D341Med (cell line): ENCODE results near the gene EDN1.
"Not testable (repeated sequence)": the region's sequence is repeated elsewhere in the genome, so short reads cannot be mapped to it uniquely, and the experiment has no call there.

Experiments
- DNase-seq: peaks from one replicate; pipeline ENCODE4 v3.0.0; 2012; ENCODE audit warnings: low spot score

The EDN1 gene

DNA sequence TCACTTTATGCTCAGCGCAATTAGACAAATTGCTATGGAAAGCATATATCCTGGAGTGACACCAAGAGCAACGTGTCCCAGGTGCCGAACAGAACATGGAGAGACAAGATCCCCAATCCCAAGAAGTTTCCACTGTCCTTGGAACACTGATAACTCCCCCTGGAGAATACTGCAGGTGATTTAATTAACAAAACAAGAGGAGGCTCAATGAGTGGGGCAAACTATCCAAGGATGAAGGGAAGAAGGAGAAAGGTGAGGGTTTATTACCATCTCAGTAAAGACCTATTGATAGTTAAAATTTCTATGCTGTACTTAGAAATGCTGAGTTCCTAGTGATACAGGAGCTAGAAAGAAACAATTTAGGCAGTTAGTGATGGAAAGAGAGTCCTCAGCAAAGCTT is 35.7 kb downstream of the EDN1 start:
- no peak for DNase-seq

DNA sequence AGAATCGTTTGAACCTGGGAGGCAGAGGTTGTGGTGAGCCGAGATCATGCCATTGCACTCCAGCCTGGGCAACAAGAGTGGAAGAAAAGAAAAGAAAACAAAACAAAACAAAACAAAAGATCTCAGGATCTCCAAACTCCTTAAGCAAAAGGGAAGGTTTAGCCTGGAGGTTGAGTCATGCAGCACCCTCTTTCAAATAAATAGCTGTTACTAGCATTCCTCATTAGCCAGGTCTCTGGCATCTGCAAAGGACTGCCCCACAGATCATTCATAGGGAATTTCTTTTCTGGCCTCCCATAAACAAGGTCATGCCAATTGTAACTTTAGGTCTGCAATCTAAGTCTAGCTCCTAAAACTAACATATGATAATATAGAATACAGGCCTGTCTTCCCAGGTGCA is 37.2 kb downstream of the EDN1 start:
- DNase-seq, result no peak

DNA sequence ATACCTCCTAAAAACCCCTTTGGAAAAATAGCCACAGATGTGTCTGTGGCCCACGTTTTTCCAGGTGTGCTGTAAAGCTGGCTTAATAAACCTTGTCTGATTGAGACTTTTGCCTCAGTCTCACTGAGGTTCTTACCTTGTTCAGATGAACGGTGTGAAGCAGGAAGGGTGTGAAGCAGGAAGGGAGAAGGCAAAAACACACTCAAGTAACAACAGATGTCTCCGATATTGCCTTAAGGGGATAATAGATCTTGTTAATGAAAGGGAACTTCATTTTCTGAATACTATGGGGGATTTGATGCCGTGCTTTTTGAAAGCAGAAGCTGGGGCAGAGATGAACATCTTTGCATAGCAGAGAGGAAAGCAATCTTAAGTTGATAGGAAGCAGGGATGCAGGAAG is 37.8 kb downstream of the EDN1 start:
- DNase-seq, result no peak

GRCh38 chr6:12328701-12329100 is 38.5 kb downstream of the EDN1 start:
- DNase-seq, result no peak

DNA sequence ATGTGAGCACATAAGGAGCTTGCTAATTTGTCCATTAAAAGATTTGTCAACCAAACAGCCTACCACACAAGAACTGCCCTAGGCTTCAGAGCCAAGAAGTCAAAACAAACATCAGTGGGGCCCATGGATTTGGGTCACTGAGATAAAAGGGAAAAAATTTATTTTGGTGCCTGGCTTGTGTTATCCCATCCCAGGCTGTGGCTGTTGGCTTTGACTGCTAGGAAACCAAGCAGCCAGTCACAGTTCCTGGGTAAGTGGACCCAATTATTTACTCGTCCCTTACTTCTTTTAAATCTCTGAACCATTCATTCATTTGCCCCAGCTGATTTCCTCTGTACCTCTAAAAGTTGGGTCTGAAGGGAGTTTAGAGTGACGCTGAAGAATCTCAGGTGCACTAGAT is 41.3 kb downstream of the EDN1 start:
- DNase-seq, result no peak

DNA sequence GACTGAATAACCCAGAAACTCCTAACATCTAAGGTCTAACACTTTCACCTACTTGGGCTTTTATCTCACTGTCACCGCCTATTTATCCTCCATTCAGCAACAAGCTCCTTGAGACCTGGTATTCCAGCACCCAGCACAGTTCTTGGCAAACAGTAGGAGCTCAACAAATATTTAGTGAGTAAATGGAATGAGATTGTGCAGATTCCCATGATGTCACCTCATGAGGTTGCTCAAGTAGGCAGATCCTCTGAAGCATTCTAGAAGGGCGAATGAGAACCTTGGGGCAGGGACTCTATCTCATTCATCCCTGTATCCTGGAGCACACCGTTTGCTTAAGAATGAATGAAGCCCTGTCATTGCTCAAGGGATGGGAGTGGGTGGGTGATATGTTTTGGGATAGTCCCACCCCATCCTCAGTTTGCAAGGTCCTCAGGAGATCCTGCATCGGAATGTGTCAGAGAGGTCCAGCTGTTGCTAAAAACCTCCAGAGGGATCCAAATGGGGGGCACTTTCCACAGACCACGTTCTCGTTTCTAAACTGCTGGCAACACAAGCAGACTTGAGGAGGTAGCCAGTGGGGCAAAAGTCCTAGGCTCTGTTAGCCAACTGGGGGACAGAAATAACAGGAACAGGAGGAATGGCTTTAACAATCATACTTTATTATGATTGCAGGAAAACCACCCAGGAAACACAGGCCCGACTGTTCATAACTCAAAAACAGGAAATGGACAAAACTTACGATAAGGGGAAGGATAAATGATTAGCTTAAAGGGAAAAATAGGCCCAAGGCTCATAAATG is 42.0 kb downstream of the EDN1 start:
- no peak for DNase-seq

DNA sequence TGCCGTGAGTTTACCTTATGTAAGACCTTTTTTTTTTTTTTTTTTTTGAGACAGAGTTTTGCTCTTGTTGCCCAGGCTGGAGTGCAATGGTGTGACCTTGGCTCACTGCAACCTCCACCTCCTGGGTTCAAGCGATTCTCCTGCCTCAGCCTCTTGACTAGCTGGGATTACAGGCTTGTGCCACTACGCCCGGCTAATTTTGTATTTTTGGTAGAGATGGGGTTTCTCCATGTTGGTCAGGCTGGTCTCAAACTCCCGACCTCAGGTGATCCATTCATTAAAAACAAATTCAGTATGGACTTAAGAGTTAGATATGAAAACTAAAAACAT is 42.6 kb downstream of the EDN1 start:
- DNase-seq, result not testable (repeated sequence)

- no peak for DNase-seq
These were observed 43.0 kb downstream of the EDN1 start for GRCh38 chr6:12333128-12333527.

DNA sequence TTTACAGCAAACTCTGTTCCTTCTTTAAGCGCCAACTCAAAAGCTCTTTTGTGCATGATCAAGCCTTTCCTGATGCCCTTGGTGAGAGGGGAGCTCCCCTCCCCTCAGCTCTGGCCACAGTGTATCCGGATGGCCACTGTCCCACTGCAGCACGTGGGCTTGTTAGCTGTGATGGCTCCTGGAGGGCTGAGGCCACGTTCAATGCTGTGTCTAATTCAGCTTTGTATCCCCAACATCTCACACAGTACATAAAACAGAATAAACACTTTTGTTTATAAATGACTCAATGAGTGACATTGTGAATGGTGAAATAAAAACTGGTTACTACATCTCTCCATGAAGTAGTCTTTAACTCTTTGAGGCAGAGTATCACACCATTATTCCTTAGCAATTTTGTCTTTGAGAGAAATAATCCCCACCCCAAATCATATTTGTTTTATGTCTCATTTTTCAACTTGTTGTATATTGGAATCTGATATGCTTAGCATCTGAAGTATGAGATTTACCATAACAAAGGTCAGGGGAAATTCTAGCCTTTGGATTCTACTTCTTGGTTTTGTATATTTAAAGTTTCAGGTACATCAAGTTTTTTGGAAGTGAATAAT is 44.5 kb downstream of the EDN1 start:
- no peak for DNase-seq

- no peak for DNase-seq
These were observed 45.0 kb downstream of the EDN1 start for GRCh38 chr6:12335131-12335527.

- DNase-seq, result no peak
These were observed 45.6 kb downstream of the EDN1 start for GRCh38 chr6:12335717-12336116.

- no peak for DNase-seq
These were observed 46.2 kb downstream of the EDN1 start for GRCh38 chr6:12336121-12336971.

DNA sequence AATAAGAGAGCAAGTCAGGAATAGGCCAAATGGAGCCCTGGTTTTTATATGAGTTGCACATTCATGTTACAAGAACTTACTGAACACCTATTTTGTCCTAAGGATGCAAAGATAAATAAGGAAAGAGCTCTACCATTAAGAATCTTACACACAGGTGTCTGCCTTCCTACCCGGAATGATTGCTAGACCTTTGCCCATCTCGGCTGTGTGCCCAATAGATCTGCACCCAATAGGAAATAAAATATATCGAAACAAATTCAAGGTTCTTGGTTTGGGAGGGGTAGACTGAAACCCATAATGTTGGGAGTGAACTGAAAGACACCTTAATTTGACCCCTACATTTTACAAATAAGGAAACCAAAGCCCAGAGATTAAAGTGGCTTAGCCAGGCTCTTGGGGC is 48.9 kb downstream of the EDN1 start:
- DNase-seq, result no peak

DNA sequence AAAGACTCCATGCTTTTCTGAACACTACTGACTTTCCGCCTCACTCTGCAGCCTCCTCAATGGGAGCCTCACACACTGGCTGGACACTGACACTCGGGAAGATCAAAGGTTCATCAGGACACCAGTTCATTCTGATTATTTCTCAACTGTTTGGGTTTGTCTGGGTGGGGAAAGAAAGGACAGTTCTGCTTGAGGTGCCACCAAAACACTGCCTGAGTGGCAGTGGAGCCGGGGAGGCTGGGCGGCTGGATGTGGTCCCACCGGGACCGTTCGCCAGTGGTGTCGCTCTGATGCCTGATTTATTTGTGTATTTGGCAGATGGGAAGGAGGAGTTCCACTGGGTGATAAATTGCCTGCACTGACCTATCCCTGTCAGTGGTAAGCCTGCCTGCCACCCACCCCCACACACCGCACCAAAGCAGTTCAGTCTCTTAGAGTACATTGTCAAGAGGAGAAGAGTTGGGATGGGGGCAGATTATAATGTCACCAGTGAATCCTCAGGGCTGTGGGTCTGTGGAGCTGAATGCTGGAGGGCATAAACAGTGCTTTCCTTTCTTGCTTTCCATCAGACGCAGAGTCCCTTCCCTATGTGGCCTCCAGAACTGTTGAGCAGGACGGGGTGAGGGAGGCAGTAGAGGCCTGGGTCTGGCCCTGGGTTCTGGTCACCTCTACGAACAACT is 49.8 kb downstream of the EDN1 start:
- DNase-seq, result no peak

GRCh38 chr6:12340488-12340818 is 50.3 kb downstream of the EDN1 start:
- DNase-seq, result no peak

GRCh38 chr6:12342664-12343063 is 52.5 kb downstream of the EDN1 start:
- no peak for DNase-seq

DNA sequence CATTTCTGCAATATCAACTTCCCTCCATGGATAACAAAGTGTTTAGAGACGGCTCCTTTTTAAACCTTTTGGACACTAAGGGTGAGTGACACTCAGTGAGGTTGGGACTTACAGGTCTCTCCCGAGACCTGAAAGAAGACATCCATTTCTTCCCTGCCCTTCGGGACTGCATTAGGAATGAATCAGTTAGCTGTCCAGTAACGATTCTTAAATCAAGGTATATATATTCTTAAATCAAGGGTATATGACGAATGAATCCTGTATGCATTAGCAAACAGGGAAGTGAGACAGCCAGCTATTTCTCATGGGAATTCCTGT is 52.9 kb downstream of the EDN1 start:
- no peak for DNase-seq

- no peak for DNase-seq
These were observed 53.4 kb downstream of the EDN1 start for GRCh38 chr6:12343440-12344162.

- DNase-seq, result no peak
These were observed 54.1 kb downstream of the EDN1 start for GRCh38 chr6:12344296-12344695.

GRCh38 chr6:12344961-12345693 is 55.0 kb downstream of the EDN1 start:
- no peak for DNase-seq

- DNase-seq, result no peak
These were observed 55.5 kb downstream of the EDN1 start for GRCh38 chr6:12345694-12346058.
